Jurkat, Clone E6-1 (cell line): ENCODE results near the gene FBXO7.
A peak's percentile ranks its signal among the peaks of the same experiment; 100 is the strongest.

Source experiments
- DNase-seq: peaks from one replicate; pipeline ENCODE4 v3.0.0-alpha.2; 2011; ENCODE audit warnings: low read depth, low spot score
- H3K4me3 ChIP-seq: 2 replicates; pipeline ENCODE4 v1.5.1; 2011; ENCODE audit warnings: mild to moderate bottlenecking, low read length, control low read depth, moderate library complexity

FBXO7 gene

DNA sequence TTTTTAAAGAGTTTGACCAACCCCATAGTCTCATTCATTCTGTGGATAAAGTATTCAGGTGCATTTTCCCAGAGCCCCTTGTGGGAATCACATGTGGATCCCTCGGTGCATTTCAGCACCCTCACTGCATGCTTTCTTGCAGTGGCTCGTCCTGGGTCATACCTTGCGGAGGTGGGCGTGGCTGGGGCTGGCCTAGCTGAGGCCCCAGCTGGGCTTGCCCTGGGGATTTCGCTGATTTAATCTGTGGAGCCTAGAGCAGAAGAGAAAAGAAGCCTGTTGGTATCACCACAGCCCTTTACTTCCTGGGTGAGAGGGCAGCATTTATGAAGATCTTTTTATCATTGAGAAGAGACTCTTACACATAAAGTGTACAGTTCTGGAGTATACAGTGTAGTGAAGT lies 53.1 kb downstream of the FBXO7 start:
- no peak overlapping the region for H3K4me3 ChIP-seq
- DNase-seq: no peak

DNA sequence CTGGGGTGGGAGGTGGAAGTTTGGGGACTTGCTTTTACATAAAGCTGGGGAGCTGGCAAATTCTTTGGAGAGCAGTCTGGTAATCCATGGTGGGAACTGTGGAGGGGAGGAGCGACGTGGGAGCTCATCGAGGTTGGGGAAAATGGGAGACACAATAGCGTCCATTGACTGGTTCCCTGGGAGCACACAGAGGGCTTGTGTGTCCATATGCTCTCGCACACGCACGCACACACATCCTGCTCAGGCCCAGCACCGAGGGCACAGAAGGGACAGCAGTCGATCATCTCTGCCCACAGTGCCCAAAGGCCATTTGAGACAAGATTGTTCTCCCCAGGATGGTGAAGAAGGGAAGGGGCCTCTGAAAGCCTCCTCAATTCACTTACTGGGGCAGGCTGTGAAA lies 53.7 kb downstream of the FBXO7 start:
- no peak for DNase-seq
- no peak overlapping the region for H3K4me3 ChIP-seq

DNA sequence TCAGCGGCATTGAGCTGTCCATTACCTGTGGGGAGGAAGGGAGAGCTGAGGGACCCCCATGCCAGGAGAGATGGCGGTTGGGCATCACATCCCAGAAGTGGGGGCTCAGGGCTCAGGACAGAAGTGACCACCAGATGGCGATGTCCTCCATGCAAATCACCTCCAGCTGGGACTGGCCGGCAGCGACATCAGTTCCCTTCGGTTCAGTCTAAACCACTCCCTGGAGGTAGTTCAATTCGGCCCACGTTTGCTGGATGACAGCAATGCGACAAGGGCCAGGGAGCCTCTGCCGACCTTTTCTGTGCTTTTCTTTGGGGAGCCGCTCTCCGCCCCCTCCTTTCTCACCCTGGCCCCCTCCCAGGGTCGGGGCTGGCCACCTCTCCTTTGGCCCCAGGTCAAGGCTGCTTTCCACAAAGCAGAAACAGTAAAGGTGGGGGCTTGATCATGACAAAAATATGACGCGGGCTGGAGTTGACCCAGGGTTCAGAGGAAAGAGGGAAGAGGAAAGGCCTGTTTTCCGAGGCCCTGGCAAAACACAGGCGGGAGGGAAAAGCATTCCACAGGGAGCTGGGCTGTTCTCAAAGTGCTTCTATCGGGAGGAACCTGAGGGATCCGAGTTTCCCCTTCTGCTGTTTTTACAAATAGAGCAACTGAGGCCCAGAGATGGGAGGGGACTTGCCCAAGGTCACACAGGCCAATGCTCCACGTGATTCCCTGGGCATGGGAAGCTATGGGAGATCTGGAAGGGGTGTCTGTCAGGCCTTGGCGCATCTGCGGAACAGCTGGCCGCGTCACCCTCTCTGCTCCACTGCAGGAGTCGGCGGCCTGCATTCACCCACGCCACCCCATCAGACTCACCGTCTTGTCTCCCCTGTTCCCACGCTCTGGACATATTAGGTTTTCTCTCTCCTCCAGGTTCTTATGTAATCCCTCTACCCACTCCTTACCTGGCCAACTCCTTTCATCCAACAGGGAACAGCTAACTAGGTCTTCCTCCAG lies 54.7 kb downstream of the FBXO7 start:
- peak; percentile 48 for DNase-seq
- no peak overlapping the region for H3K4me3 ChIP-seq

DNA sequence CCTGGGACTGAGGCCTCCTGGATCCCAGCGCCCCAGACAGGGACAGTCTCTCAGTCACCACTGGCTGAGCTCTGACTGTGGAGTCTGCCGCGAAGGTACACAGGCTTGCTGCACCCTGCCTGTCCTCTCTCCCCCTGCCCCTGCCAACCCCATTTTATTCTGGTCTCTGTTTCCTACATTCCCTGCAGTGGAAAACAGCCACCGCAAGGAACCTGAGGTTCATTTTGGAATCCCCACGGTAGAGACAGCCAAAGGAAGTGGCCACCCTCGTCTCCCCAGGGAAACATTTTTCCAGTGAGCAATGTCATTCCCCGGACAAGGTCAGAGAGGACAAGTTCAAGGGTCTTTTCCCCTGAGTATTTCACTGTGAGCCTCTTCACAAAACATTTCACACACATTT lies 56.6 kb downstream of the FBXO7 start:
- no peak for DNase-seq
- H3K4me3 ChIP-seq: no peak overlapping the region

DNA sequence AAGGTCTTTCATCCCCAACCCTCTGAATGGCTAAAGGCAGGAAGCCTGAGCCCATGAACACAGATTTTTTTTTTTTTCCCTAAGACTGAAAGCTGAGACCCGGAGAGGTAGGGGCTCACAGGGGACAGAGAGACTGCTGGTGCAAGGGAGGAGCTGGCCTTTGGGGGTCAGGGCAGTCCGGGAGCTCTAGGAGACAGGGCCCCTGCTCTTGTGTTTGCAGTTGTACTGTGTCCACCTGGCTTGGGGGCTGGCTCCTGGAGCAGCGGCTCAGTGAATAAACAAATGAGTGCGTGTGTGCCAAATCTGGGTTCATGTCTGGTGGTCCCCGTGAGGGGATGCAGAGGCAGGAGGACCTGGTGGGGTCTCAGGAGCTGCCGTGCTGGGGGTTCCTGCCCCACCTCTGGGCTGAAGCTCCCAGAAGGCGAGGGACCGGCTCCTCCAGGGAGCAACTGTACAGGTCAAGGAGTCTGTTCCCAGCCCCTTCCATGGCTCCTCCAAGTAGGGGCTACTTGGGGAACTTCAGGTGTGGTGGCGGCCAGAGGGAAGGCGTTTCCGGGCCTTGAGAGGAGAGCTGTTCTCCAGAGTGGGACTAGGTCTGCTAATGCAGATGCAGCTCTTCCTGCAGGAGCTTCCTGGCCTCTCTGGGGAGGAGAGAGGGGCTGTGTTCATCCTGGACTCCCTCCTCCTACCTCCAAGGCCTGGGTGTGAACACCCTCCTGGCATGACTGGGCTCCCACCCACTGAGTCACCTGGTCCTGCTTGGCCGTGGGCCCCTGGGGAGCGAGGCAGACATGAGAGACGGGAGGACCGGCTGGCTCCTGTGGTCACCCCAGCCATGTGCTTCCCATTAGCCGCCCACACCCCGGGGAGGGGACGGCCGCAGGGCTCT lies 57.6 kb downstream of the FBXO7 start:
- no peak overlapping the region for H3K4me3 ChIP-seq
- no peak for DNase-seq

DNA sequence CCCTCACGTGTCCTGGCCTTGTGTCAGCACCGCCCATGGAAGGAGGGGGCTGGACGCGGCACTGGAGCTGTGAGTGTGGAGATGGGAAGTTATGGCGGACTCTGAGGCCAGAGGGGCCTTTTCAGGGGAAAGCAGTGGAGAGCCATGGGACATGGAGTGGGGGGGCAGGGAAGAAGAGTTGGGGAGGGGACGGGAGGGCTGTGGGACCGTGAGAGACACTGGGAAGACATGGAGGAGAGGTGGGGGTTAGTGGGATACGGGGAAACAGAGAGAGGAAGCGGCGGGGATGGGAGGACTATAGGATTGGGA lies 58.2 kb downstream of the FBXO7 start:
- no peak for DNase-seq
- no peak overlapping the region for H3K4me3 ChIP-seq

DNA sequence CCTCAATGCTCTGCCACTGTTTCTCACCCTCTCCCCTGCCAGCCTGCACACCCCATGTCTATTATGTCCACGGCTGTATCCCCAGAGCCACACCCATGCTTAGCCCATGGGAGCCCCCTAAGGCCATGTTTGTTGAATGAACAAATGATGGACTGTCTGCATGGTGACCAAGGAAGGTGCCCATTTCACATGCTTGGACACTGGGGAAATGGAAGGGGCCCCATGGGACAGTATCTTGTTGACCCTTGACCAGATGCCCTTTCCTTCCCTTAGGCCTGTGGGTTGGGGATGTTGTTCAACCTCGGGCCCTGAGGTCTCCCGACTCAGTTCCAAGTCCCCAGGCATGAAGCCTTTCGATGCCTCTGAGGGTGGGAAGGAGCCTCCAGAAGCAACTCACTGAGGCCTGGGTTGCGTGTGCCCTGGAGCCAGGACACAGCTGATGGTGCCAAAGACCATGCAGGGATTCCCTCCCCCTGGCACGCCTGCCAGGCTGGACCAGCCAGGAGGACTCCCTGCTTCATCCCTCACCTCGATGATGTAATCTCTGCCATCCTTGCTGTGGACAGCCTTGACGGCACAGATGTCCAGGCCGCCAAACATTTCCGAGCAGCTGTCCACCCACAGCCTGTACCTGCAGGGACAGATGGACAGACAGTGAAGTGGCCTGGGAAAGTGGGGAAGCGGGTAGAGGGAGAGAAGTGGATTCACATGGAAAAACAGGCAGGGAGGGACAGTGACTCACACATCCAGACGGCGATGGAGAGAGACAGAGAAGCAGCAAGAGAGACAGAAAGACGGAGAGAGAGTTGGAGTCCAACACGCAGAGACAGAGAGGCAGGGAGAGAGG lies 58.9 kb downstream of the FBXO7 start:
- DNase-seq: no peak
- H3K4me3 ChIP-seq: no peak overlapping the region

DNA sequence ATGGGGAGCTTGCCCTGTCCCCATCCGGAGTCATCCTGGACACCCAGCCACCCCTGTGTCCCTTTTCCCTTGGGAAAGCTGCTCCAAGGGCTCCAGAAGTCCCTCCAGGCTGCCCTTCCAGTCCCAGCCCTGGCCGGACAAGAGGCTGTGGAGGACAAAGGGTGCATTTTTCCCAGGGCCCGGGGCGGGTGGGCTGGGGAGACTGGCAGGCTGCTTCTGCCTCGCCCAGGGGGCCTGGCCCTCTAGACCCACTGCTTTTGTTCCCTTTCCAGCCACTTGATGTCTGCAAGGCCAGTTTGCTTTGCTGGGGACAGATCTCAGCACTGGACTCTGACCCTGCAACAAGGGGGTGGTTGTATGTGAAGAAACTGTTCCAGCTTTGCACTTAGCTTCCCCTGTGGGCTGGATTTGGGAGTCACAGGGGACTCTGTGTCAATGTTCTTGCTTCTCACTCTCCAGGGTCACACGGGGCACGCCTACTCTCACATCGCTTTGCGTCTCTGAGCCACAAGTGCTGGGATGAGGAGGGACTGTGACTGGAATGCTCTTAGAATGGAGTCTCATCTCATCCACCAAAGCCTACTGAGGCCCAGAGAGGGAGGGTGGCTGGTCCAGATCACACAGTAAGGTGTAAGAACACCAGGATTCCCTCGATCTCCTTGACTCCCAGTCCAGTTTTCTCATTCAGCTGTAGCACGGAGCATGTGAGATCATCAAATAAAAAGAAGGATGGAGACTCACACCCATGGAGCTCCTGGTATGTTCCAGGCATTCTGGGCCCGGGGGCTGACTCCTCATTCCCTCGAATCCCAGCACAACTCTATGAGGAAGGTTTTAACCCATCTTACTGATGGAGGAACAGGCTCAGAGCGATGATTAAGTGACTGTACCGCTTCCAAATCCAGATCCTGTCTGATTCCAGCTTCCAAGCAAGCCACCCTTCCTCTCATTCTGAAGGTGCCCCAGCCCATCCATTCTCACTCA lies 59.9 kb downstream of the FBXO7 start:
- H3K4me3 ChIP-seq: no peak overlapping the region
- no peak for DNase-seq

DNA sequence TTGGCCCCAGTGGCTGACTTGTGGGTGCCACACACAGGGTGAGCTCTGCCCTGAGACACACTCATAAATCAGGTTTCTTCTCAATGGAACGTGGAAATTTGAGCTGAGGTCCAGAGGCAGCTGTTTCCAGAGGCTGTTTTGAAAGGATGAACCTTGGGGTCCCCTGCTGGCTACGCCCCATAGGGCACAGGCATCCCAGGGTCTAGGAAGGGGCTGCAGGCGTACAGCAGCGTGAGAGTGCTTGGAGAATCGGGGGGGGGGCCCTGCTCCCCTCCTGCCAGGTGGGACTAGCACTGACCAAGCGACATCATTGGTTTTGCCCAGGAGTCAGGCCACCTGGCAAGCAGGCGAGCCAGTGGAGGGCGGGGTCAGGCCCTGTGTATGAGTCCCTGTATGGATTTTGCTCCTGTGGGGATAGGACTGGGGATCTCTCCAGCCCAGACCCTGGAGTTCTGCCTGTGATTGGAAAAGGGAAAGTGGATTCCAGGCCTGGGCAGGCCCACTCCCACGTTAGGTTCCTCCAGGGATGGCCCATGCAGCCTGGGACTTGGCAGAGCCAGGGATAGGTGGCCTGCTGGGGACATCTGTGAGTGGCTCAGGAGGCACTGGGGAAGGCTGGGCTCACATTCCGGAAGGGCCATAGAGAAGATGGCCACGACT lies 61.0 kb downstream of the FBXO7 start:
- DNase-seq: no peak

DNA sequence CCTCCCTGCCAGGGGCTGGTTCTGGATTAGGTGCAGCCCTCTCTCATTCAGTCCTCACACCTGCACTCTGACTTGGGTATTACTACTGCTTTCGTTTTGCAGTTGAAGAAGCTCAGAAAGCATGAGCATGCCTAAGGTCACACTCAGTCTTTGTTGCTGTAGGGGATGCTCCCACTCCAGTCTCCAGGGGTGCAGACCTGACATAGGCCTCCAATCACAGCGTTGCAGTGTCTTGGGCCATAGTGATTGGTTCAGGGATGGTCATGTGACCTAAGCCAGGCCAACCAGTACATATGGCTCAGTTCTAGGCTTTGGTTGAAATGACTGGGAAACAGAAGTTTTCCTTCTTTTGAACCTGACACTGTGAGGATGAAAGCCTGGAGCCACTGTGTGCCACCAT lies 61.7 kb downstream of the FBXO7 start:
- no peak overlapping the region for H3K4me3 ChIP-seq
- peak; percentile 14 for DNase-seq

More for the DNA sequence above, 61.0 kb downstream of the FBXO7 start:
- no peak overlapping the region for H3K4me3 ChIP-seq

DNA sequence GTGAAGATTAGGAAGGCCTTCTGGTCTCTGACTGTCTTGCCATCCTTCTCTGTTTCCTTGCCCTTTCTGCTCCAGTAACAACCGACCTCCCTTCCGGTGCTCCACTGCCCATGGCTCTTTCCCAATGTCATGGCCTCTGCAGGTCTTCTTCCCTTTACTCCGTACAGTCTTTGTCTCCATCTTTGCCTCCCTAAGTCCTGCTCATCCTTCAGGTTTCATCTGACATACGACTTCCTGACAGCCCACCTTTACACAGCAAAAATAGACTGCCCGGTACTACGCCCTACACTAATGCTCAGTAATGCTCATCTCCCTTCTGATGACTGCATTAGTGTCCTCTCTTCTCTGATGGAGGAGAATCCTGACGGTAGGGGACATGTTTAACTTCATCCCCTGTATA lies 63.9 kb downstream of the FBXO7 start:
- no peak overlapping the region for H3K4me3 ChIP-seq
- DNase-seq: no peak

DNA sequence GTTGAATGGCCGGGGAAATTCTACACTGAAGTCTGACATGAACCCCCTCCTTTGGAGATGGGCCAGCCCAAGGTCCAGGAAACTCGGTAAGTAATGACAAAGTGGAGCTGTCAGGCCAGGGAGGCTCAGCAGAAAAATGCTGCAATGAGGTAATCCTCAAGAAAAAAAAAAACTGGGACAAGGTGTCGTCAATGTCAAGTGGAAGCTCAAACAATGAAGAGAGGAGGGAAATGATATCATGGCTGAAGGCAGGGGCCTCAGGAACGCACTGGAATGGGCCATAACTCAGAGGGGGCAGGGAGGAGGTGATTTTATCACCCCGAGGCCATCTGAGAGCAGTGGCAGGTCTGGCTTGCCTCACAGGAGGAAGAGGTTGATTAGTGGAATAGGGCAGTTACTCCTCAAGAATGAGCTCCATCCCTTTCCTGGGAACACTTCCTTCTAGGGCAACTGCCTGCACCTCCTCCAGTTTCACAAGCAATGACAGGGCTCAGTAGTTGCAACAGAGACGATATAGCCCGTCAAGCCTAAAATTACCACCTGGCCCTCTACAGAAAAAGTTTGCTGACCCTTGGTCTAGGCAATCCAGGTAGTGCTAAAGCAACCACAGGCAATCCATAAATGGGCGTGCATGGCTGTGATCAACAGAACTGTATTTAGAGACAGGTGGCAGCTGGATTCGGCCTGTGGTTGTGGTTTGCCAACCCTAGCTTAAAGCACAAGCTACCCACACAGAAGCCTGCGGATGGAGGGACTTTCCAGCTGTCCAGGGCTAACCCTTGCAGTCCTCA lies 65.2 kb downstream of the FBXO7 start:
- no peak overlapping the region for H3K4me3 ChIP-seq
- DNase-seq: peak; percentile 17

DNA sequence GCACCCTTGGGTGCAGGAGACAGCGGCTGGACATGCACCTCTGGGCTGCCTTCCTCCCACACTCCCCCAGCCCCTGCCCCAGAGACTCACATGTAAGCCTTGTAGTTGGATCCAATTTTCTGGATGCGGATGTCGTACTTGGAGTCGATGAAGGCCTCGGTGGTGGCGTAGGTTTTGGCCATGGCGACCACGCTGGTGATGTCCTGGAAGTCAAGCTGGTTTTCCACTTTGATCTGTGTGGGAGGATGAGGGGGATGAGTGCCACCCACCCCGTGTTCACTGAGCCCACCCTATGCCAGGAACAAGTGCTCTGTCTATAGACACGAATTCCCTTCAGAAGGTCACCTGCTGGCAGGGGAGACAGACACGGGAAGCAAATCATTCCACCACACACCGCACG lies 66.9 kb downstream of the FBXO7 start:
- no peak for DNase-seq

DNA sequence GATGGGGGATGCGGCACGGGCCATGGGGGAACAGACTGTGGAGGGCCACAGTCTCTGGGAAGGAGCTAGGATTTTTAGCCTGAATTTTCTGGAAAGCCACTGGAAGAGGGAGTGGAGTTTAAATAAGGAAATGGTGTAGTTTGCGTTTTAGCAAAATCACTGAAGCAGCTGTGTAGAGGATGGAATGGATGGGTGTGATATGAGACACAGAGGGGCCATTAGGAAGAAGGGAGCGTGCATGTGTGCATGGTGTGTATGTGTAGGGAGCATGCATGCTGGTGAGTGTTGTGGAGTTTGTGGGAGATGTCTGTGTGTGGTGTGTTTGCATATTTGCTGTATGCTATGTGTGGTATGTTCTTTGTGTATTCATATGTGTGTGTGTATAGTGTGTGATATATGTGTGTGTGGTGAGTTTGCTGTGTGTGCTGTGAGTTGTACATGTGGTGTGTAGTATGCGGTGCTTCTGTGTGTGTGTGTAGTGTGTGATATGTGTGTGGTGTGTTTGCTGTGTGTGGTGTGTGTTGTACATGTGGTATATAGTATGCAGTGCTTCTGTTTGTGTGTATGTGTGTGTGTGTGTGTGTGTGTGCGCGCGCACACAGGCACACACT lies 67.6 kb downstream of the FBXO7 start:
- H3K4me3 ChIP-seq: no peak overlapping the region
- DNase-seq: no peak

More for the DNA sequence above, 66.9 kb downstream of the FBXO7 start:
- no peak overlapping the region for H3K4me3 ChIP-seq

DNA sequence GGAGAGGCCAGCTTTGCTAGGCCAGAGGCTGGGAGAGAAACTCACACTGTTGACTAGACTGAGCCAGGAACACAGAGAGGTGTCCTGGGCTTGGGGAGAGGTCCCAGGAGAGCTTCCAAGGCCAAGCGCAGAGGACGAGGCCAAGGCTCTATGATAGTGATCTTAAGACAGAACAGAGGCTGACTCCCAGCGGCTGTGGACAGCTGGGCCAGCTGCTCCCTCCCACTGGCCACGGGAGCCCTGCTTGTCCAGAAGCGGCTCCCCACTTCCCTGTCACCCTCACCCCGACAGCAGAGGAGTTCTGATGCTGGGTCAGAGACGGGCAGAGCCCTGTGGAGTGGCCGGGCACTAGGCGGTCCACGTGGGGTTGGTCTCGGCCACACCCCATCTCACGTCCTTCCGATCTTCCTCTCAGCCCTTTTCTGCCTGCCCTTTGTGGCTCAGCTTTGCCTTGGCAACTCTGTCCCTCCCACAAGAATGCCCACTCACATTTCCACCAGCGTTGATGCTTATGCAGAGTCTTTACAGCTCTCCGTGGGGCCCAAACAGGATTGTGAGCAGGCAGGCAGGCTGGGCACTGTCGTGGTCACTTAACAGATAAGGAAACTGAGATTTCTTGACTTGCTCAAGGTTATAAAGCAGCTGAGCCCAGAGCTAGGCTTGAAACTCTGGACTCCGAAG lies 68.2 kb downstream of the FBXO7 start:
- no peak overlapping the region for H3K4me3 ChIP-seq
- no peak for DNase-seq

DNA sequence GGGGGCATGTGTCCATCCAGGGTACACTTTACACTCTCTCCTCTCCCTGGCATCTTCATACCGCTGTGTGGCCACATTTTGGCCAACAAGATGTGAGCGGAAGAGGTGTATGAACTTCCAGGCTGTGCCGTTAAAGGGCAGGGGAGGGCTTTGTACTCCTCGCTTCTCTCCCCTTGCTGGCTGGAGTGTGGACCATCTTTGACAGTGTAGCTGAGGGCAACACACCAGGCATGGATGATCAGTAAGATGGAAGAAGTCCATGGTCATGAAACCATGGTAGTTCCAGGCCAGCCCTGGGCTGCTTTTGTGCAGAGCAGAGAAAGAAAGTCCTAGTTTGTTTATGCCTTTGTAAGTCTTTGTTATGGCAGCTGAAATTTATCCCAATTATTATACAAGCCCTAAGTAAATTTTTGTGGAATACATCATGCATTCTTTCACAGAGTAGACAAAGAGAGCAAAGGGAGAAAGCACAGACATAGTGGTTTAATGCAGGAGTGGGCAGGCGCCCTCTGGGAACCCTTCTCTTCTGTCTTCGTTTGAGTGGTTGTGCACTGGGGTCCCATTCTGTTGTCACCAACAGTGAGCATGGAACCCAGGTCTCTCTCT lies 70.4 kb downstream of the FBXO7 start:
- DNase-seq: no peak
- no peak overlapping the region for H3K4me3 ChIP-seq
